ENCODE data around the gene SP2. TPM values are rescaled to one million over a fixed set of nuclear protein-coding genes. Genes with fewer than 3 reads are reported as not detected.

Gene SP2
- total and polyA plus RNA-seq, 2 donors (not counting 1 experiment from before 2014, with no cell fraction given) = 1.5 to 2.6 TPM

- Histone ChIP-seq H3K79me2 (ENCODE audit: control insufficient read depth, insufficient read depth, low read length) (no peaks in the 10 kb centered on the region), H3K9me3 (ENCODE audit: control insufficient read depth, insufficient read depth, low read depth, low read length) (no peaks in the 10 kb centered on the region)
- TF ChIP-seq CTCF (conservative IDR thresholded peaks at IDR 0.05 in 1 of 2, IDR thresholded peaks at IDR 0.05 in 1 of 2; ENCODE audit: low read depth in 1 of 2, low read length in 2 of 2) (no peak), EZH2 (IDR thresholded peaks at IDR 0.05; ENCODE audit: low read length, missing control alignments) (no peak)
Measured at GRCh38 chr17:47857551-47858455, 38.2 kb upstream of the SP2 start.

GRCh38 chr17:47860386-47860785 lies 35.6 kb upstream of the SP2 start:
- H3K27ac ChIP-seq (ENCODE audit: insufficient read depth, low read length) = no peak overlapping the region
- H2AFZ ChIP-seq (ENCODE audit: low read length) = no peak overlapping the region
- H3K9me3 ChIP-seq (ENCODE audit: control insufficient read depth, insufficient read depth, low read depth, low read length) = no peaks in the 10 kb centered on the region
- no peak overlapping the region for H3K4me2 ChIP-seq (ENCODE audit: extremely low read depth, insufficient read depth, low read length)
- H3K36me3 ChIP-seq (ENCODE audit: control insufficient read depth, insufficient read depth, low read length) = no peaks in the 10 kb centered on the region
- DNase-seq (ENCODE audit: low read depth in 2 of 2) = no peak
- no peak overlapping the region for H3K9ac ChIP-seq (ENCODE audit: insufficient read depth, low read length)
- TF ChIP-seq CTCF (conservative IDR thresholded peaks at IDR 0.05 in 1 of 2, IDR thresholded peaks at IDR 0.05 in 1 of 2; ENCODE audit: low read depth in 1 of 2, low read length in 2 of 2) (no peak), EZH2 (IDR thresholded peaks at IDR 0.05; ENCODE audit: low read length, missing control alignments) (no peak)
- peaks cover 13% of the 10 kb centered on the region for H3K27me3 ChIP-seq (ENCODE audit: control insufficient read depth, insufficient read depth, low read length)
- H3K4me1 ChIP-seq (ENCODE audit: control insufficient read depth, extremely low read depth, insufficient read depth, low read length) = peaks cover 6% of the 10 kb centered on the region
- no peak overlapping the region for H3K4me3 ChIP-seq (replicated peaks in 1 of 4; ENCODE audit: control extremely low read depth in 1 of 4, insufficient read depth in 1 of 4, low read depth in 3 of 4, low read length in 4 of 4)
- no peaks in the 10 kb centered on the region for H3K79me2 ChIP-seq (ENCODE audit: control insufficient read depth, insufficient read depth, low read length)
- H4K20me1 ChIP-seq (ENCODE audit: control insufficient read depth, extremely low read depth, insufficient read depth, low read length) = no peaks in the 10 kb centered on the region

More at GRCh38 chr17:47857551-47858455, 38.2 kb upstream of the SP2 start:
- no peak for DNase-seq (ENCODE audit: low read depth in 2 of 2)
- H4K20me1 ChIP-seq (ENCODE audit: control insufficient read depth, extremely low read depth, insufficient read depth, low read length) = no peaks in the 10 kb centered on the region
- peaks cover 4% of the 10 kb centered on the region for H3K4me1 ChIP-seq (ENCODE audit: control insufficient read depth, extremely low read depth, insufficient read depth, low read length)
- H3K27me3 ChIP-seq (ENCODE audit: control insufficient read depth, insufficient read depth, low read length) = peaks cover 34% of the 10 kb centered on the region
- no peak overlapping the region for H2AFZ ChIP-seq (ENCODE audit: low read length)
- no peak overlapping the region for H3K4me3 ChIP-seq (replicated peaks in 1 of 4; ENCODE audit: control extremely low read depth in 1 of 4, insufficient read depth in 1 of 4, low read depth in 3 of 4, low read length in 4 of 4)
- H3K4me2 ChIP-seq (ENCODE audit: extremely low read depth, insufficient read depth, low read length) = no peak overlapping the region
- H3K36me3 ChIP-seq (ENCODE audit: control insufficient read depth, insufficient read depth, low read length) = no peaks in the 10 kb centered on the region
- H3K27ac ChIP-seq (ENCODE audit: insufficient read depth, low read length) = no peak overlapping the region
- H3K9ac ChIP-seq (ENCODE audit: insufficient read depth, low read length) = no peak overlapping the region

GRCh38 chr17:47862621-47863440 lies 33.2 kb upstream of the SP2 start:
- H3K9ac ChIP-seq (ENCODE audit: insufficient read depth, low read length) = peak overlapping the region; percentile 30
- peak overlapping the region; percentile 51 for H3K4me2 ChIP-seq (ENCODE audit: extremely low read depth, insufficient read depth, low read length)
- H3K79me2 ChIP-seq (ENCODE audit: control insufficient read depth, insufficient read depth, low read length) = no peaks in the 10 kb centered on the region
- peaks cover 6% of the 10 kb centered on the region for H3K4me1 ChIP-seq (ENCODE audit: control insufficient read depth, extremely low read depth, insufficient read depth, low read length)
- H3K4me3 ChIP-seq (replicated peaks in 1 of 4; ENCODE audit: control extremely low read depth in 1 of 4, insufficient read depth in 1 of 4, low read depth in 3 of 4, low read length in 4 of 4) = no peak overlapping the region
- H2AFZ ChIP-seq (ENCODE audit: low read length) = peak overlapping the region; percentile 83
- no peaks in the 10 kb centered on the region for H4K20me1 ChIP-seq (ENCODE audit: control insufficient read depth, extremely low read depth, insufficient read depth, low read length)
- DNase-seq (ENCODE audit: low read depth in 2 of 2) = peak; percentile 76 to 89
- no peaks in the 10 kb centered on the region for H3K9me3 ChIP-seq (ENCODE audit: control insufficient read depth, insufficient read depth, low read depth, low read length)
- peak overlapping the region; percentile 81 for H3K27ac ChIP-seq (ENCODE audit: insufficient read depth, low read length)
- no peak for TF ChIP-seq EZH2 (IDR thresholded peaks at IDR 0.05; ENCODE audit: low read length, missing control alignments)
- TF ChIP-seq CTCF (conservative IDR thresholded peaks at IDR 0.05 in 1 of 2, IDR thresholded peaks at IDR 0.05 in 1 of 2; ENCODE audit: low read depth in 1 of 2, low read length in 2 of 2) = no peak
- peaks cover 7% of the 10 kb centered on the region for H3K27me3 ChIP-seq (ENCODE audit: control insufficient read depth, insufficient read depth, low read length)
- H3K36me3 ChIP-seq (ENCODE audit: control insufficient read depth, insufficient read depth, low read length) = no peaks in the 10 kb centered on the region
